G401 (cell line): ENCODE results near the gene SRD5A1. TPM values are rescaled to one million over a fixed set of nuclear protein-coding genes. Genes with fewer than 3 reads are reported as not detected.
"Not testable (repeated sequence)": the region's sequence is repeated elsewhere in the genome, so short reads cannot be mapped to it uniquely, and the experiment has no call there.

Experiments
- DNase-seq: peaks from one replicate; pipeline ENCODE4 v3.0.0-alpha.2; 2015; ENCODE audit warnings: low spot score
- in situ Hi-C: cut with HindIII; loops from 2 replicates; pipeline ENCODE4 v1.10.0; 2016; ENCODE audit warnings: low sequenced_read_pairs, mixed read lengths
- total RNA-seq: library from RNA; depleted of rRNA; stranded (reverse); fragments of >200 nt; shearing (Covaris generic); gene quantifications from 2 replicates; pipeline ENCODE4 v1.2.3, GENCODE V29; 2014

Gene SRD5A1
- total RNA-seq, 1 experiment from 2014 or later, result 40.9 TPM

DNA sequence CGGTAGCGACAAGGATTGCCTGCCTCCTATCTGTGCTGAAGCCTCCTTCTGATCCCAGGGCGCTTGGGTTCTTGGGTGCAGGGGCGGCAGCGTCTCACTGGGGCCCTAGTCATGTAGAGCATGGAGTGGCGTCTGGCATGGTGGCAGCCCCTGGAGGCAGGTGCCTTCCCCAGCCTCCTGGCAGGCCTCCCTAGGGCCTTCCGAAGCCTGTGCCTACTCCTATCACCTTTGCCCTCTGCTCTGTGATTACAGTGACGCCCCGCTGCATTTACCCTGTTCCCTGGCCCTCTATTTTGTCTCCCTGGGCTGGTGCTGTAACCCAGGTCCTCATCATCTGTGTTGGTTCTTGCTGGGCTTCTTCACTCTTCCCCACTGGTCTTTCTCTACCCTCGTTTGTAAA, 3.8 kb downstream of the SRD5A1 start:
- no peak for DNase-seq
- in situ Hi-C loops, result no loop called here

DNA sequence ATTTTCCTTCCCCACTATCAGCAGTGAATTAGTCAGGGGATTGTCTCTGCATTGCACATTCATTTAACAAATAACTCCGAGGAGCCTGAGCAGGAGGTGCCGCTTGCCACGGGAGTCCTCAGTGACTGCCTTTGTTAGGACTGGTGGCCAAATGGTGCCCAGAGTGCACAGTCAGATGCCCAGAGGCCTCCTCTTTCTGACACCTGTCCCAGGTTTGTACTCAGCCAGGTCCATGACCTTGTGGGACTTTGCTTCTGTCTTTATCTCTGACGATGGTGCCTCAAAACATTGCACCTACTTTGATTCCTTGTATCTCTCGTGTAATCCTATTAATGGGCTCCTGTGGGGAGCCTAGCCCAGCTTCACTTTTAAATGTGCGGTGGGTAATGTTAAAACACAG, 4.3 kb downstream of the SRD5A1 start:
- no peak for DNase-seq
- in situ Hi-C loops, result no loop called here

DNA sequence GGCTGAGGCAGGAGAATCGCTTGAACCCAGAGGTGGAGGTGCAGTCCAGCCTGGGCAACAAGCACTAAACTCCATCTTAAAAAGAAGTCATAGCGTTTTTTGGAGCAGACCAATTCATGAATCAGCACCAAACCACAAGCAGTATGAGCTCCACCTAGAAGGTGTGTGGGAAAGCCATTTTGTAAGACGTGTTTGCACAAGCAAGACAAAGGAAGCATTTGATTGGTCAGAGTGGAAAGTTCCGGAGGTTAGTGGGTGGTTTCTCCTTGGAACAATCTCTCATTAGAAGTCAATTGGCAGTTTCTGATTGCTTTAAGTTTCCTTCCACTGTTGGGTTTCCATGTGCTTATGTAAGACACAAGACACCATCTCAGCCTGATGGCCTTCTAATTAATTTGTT, 5.0 kb downstream of the SRD5A1 start:
- DNase-seq, result no peak
- in situ Hi-C loops, result no loop called here

DNA sequence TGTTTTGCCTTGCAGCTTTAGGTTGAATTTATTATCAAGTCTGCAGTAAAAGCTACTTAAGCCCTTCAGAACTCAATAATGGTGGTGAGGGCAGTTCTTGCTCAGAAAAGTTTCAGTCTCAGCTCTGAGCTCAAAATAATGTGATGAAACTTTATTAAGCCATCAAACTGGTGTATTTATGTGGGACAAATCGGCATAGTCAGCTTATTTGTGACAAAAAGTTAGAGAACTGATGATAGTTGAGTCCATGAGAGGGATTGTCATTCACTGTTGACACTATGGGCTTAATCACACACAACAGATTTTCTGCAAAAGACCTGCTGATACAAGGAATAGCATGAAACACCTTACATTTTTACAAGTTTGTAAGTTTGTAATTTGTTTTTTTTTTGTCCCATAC, 9.4 kb downstream of the SRD5A1 start:
- in situ Hi-C loops, result no loop called here
- DNase-seq, result no peak

DNA sequence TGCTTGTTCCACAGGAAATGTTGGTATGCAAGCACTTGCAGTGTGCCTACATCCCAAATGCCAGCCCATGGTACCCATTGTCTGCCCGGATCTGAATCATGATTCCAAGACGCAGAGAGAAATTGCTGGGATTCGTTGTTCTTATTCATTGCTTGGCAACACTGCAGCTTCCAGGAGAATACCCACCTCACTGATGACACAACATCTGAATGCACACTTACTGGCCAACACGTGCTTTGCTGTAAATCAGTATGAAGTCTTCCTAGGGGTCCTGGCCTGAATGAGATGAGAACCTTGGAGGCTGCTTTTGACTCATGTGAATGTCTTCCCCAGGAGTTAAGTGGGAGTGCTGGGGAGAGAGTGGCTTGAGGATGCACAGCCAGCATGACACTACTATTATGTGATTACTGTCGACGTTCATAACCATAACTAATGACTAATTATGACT, 11.6 kb downstream of the SRD5A1 start:
- no peak for DNase-seq
- in situ Hi-C loops, result no loop called here

DNA sequence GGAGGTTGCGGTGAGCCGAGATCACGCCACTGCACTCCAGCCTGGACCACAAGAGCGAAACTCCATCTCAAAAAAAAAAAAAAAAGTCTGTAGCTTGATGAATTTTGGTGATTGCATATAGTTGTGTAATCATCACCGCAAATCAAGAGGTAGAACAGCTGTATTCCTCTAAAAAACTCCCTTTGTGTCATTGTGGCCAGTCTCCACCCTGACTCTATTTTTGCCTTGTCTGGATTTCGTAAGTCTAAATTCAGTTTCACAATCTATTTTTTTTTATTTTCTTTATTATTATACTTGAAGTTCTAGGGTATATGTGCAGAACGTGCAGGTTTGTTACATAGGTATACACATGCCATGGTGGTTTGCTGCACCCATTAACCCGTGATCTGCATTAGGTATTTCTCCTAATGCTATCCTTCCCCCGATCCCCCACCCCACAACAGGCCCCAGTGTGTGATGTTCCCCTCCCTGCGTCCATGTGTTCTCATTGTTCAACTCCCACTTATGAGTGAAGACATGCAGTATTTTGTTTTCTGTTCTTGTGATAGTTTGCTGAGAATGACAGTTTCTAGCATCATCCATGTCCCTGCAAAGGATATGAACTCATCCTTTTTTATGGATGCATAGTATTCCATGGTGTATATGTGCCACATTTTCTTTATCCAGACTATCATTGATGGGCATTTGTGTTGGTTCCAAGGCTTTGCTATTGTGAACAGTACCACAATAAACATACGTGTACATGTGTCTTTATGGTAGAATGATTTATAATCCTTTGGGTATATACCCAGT, 12.5 kb downstream of the SRD5A1 start:
- in situ Hi-C loops, DNase-seq: not testable (repeated sequence)

DNA sequence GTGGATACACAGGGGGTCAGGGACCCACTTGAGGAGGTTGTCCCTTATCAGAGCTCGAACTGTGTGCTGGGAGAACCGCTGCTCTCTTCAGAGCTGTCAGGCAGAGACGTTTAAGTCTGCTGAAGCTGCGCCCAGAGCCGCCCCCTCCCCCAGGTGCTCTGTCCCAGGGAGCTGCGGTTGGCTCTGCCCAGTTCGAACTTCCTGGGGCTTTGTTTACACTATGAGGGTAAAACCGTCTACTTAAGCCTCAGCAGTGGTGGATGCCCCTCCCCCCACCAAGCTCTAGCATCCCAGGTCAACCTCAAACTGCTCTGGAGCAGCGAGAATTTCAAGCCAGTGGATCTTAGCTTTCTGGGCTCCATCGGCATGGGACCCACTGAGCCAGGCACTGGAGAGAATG, 15.9 kb downstream of the SRD5A1 start:
- in situ Hi-C loops, result no loop called here
- DNase-seq, result no peak

DNA sequence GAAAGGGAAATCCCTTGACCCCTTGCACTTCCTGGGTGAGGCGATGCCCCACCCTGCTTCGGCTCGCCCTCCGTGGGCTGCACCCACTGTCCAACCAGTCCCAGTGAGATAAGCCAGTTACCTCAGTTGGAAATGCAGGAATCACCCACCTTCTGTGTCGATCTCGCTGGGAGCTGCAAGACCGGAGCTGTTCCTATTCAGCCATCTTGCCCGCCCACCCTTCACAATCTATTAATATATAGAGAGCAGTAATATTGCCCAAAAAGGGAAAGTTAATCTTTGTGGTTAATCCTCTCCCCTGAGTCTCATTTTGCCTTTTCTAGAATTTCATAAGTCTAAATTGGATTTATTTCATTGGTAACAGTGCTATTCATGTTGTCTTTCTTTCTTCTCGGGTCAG, 16.4 kb downstream of the SRD5A1 start:
- in situ Hi-C loops, result no loop called here
- no peak for DNase-seq

DNA sequence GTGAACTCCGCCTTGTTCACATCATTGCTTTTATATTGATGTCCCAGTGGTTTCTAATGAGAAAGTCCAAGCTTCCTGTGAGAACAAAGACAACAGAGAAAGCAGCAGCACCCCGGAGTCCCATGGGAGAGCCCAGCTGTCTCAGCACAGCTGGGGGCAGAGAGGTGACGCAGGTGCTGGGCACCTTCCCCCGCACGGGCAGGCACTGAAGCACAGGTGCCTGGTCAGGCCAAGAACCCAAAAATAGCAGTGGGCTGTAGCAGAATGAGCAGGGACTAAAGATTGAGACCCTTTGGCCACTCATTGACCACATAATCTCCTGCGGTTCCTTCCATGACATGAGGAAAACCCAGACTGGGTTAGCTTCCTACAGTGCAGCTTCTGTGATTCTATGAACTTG, 18.8 kb downstream of the SRD5A1 start:
- in situ Hi-C loops, result no loop called here

DNA sequence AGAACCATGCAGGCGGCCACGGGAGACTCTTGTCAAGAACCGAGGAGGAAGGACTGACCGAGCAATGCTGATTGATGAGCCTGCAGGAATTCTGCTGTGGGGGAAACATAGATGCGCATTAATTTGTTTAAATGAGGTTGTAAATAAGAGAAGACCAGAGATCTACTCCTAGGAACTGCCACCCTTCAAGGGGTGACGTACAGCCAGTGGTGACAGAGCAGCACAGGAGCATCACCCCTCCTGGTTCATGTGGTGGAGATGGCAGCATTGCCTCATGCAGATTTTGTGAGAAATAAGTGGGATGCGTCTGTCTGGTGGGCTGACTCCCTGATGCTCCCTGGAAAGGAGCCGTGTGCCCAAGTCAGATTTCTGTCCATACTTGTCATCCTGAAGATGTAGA, 22.2 kb downstream of the SRD5A1 start:
- in situ Hi-C loops, result no loop called here
- no peak for DNase-seq

More for the DNA sequence above, 18.8 kb downstream of the SRD5A1 start:
- no peak for DNase-seq

DNA sequence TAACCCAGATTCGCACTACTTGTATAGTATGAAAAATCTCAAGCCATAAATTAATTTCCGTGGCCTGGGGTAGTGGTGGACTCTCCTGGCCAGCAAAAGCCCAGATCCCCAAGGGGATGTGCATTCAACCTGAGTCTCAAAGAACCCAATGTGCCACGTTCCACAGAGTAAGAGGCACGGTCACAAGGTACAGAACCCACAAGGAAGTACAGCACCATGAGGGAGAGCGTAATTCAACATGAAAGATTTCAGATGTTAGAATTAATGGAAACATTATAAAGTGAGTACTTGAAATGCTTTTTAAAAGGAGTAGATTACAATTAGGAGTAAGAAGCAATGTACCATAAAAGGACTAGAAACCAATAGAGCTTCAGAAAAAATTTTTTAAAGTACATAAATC, 23.4 kb downstream of the SRD5A1 start:
- DNase-seq, result no peak
- in situ Hi-C loops, result no loop called here

DNA sequence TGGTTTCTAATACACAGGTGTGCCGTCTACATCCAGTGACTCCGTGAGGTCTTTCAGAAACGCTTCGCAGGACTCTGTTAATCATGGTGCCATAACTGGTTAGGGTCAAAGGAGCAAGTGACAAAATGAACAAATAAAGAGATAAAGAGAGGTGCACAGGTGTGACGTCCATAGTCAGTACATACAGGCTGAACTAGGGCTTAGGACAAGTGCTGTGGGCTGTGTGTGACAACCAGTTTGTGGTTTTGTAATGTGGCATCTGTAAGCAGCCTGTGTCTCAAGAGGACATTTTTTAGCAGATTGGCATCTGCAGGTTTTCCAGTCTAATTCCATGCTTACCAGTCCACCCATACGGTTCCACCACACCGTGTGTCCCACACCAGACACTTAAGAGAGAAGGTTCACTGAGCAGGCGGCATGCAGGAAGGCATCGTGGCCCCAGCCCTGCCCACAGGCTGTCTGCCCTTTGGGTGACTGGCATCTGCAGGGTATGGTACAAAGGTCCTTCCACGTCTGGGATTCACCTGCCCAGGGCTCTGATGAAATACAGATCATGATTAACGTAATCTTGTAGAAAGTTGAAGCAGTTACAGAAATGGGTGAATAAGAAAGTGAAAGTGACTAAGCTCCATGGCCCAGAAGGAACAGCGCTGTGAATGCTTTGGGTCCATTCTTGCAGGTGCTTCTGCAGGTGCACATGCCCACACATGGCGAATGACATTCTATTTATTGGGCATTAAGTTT, 26.9 kb downstream of the SRD5A1 start:
- in situ Hi-C loops, result no loop called here
- DNase-seq, result no peak

DNA sequence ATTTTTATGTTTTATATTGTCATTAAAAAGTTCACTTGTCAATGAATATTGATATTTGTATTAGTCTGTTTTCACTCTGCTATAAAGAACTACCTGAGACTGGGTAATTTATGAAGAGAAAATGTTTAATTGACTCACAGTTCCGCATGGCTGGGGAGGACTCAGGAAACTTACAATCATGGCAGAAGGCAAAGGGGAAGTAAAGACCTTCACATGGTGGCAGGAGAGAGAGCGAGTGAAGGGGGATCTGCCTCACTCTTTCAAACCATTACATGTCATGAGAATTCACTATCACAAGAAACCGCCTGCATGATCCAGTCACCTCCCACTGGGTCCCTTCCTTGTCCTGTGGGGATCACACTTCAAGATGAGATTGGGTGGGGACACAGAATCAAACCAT, 27.4 kb downstream of the SRD5A1 start:
- no peak for DNase-seq
- in situ Hi-C loops, result no loop called here

DNA sequence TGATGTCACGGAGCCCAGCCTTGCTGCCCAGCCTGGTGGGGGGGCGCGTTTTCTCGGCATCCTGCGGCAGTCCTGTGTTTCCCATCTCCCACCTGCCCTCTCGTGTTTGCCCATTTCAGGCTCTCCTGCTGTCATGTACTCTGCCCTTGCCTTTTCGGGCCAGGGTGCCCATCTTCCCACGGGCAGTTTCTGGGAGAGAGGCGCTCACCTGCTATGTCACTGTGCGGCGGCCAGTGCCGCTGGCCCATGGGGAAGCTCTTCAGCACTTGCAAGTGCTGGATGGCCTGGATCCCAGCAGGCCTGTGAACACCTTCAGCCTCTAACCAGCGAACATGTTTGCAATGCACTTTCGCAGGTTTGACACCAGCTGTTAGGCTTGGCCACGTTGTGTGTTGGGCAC, 33.5 kb downstream of the SRD5A1 start:
- DNase-seq, result no peak
- in situ Hi-C loops, result no loop called here

DNA sequence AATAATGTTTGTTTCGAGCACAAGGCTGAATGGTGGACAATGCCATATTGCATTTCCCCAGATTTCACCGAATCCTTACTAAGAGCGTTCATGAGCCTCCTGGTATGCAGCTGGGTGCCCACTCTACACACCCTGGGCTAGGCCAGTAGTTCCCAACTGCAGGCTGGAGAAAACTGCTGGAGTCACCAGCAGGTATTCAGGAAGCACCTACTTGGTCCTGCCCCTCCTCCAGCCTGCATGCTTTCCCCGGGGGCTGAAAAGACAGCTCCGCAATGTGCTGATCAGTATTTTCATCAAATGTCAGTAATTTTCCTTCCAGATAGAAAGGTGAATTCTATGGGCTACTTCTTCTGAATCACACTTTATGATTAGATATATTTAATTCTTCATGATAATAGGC, 34.4 kb downstream of the SRD5A1 start:
- in situ Hi-C loops, result no loop called here

DNA sequence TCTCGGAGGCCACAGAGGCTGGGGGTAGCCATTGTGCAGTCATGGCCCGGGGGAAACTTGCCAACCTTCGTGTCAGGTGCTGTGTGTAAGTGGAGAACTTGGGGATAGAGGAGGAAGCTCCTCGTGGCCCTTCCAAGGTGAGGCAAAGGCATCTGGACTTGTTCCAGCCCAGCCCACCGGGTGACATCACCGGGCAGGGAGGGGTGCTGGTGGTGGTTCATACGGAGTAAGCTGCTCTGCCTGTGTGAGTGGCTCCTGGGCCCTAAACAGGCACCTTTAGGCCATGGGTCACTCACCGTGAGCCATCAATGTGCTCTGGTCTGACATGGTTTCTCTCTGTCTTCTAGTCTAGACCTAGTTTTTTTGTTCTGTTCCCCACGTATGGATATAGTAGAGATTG, 35.5 kb downstream of the SRD5A1 start:
- DNase-seq, in situ Hi-C loops: not testable (repeated sequence)

More for the DNA sequence above, 34.4 kb downstream of the SRD5A1 start:
- no peak for DNase-seq

DNA sequence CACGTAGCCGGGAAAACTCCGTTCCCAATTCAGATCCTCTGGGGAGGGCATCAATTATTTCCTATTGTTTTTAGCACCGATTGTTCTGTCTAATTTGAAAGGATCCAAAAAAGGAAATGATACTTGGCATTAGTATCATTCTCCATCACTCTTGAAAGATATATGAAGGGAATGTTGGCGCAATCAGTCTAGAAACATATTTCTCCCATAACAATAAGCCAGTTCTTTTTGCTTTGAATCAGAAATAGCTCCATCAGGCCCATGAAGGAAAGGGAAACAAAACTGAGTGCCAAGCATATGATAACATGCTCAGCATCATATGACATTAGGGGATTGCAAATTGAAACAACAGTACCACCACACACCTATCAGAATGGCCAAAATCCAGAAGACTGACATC, 39.8 kb downstream of the SRD5A1 start:
- no peak for DNase-seq
- in situ Hi-C loops, result no loop called here

DNA sequence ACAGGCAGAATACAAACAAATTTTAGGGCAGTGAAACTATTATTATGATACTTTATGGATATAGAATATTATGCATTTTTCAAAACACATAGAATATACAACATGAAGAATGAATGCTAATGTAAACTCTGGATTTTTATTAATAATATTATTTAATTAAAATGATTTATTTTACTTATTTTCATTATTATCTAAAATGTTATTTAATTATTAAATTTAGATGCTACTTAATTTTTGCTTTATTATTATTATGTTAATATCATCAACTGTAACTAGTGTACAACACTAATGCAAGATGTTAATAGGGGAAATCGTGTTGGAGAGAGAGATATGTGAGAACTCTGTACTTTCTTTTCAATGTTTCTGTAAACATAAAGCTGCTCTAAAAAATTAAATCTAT, 40.7 kb downstream of the SRD5A1 start:
- in situ Hi-C loops, result no loop called here
- no peak for DNase-seq

DNA sequence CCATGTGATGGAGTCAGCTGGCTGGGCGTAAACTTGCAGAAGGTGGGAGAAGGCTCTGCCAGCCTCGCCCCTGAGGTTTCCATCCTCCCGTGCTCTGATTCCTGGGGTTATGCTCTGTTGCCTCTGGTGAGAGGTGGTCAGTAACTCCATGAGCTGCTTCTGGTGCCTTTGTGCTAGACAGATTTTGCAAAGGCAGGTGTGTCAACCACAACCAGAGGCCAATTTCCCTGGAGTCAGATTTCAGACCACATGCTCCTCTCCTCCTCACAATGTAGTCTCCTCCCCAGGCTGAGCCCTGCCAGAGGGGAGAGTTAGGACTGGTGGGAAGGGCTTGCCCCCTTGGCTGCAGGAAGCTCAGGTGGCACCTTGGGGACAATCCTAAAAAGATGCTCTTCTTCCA, 41.2 kb downstream of the SRD5A1 start:
- no peak for DNase-seq
- in situ Hi-C loops, result no loop called here

DNA sequence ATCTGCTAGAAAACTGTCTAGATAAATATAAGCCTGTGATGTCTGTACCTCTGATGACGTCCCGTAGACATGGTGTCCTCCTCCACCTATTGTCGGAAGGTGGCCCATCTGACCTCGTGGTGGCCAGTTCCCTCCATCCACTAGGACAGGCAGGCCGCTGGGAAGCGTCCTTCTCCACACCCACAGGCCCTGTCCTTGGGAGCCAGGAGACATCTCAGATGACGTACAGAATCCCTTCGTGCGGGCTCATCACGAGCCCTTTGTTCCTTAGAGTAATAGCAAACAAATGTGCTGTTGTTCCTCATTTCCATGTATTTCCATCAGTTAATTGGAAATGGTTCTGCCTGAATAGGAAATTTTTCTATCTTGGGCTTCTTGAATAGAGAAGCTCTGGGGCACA, 41.6 kb downstream of the SRD5A1 start:
- no peak for DNase-seq
- in situ Hi-C loops, result no loop called here
